Mesothelial cell of epicardium (in vitro differentiated cells): Measurements from ENCODE around the gene ZNF749. TPM values are rescaled to one million over a fixed set of nuclear protein-coding genes. Genes with fewer than 3 reads are reported as not detected.

Experiments
- DNase-seq, 2 experiments: peaks; one replicate each; pipeline ENCODE4 v3.0.0; 2021; ENCODE audit warnings: low spot score in 2 of 2; ENCODE audit not compliant: unreplicated experiment in 2 of 2
- H3K27ac Mint-ChIP-seq: 2 replicates; pipeline ENCODE4 v1.8.0; 2021; ENCODE audit warnings: mixed read lengths
- H3K27me3 Mint-ChIP-seq: 2 replicates; pipeline ENCODE4 v1.8.0; 2021; ENCODE audit warnings: low read depth, mixed read lengths
- H3K36me3 Mint-ChIP-seq: 2 replicates; pipeline ENCODE4 v1.8.0; 2021; ENCODE audit warnings: mixed read lengths
- H3K4me1 Mint-ChIP-seq: 2 replicates; pipeline ENCODE4 v1.8.0; 2021; ENCODE audit warnings: mixed read lengths
- H3K4me3 Mint-ChIP-seq: 2 replicates; pipeline ENCODE4 v1.8.0; 2021; ENCODE audit warnings: mild to moderate bottlenecking, moderate library complexity, mixed read lengths
- H3K9me3 Mint-ChIP-seq: 2 replicates; pipeline ENCODE4 v1.8.0; 2021; ENCODE audit warnings: mixed read lengths
- total RNA-seq: library from RNA; stranded (reverse); gene quantifications from 3 replicates; pipeline ENCODE4 v1.2.1, GENCODE V29; 2021
- TF ChIP-seq, protein P1 (sequence below): fragments of 200-600 bp; sonication (generic); IDR thresholded peaks from one replicate; pipeline ENCODE4 v1.5.0; 2021; ENCODE audit warnings: antibody characterized with exemption; ENCODE audit not compliant: unreplicated experiment

Gene ZNF749
- total RNA-seq, 1 donor from 2014 or later: 23.7 TPM

DNA sequence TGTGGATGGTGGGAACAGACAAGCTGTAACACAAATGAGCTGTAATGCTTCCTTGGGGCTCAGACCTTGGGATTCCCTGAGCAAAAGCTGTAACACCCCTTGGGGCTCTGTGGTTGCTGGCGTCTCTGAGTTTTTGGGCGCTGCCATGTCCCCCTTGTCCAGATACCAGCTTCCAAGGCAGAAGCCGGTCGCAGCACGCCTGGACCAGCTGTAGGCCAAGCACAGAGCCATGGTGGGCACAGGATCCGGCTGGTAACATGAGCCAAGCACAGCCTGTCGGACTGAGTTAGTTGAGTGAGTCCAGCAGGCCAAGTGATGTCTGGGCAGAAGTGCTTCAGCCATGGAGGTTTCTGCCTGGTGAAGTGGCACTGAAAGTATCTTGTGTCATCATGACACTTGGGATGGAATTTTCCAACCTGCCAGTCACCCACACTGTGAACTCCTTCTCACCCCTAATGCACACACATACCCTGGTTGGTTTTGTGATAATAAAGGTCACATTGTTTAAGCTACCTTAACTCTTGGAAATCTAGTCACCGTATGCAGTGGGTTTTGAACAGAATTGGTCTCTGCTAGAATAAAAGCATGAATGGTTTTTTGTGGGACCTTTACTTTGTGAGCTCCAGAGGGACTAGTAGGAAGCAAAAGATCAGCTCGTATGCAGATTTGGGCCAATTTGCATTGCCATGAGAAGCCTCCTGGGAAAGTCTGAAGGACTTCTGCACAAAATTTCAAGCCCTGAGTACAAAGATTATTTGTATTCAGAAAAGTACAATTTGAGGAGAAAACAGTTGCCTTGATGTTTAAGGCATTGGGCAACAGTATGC is 31.2 kb upstream of the ZNF749 start:
- H3K4me3 Mint-ChIP-seq: no peak overlapping the region
- H3K4me1 Mint-ChIP-seq: no peaks in the 10 kb centered on the region
- no peaks in the 10 kb centered on the region for H3K27me3 Mint-ChIP-seq
- peaks cover 29% of the 10 kb centered on the region for H3K9me3 Mint-ChIP-seq
- peaks cover 34% of the 10 kb centered on the region for H3K36me3 Mint-ChIP-seq
- TF ChIP-seq, protein P1, sequence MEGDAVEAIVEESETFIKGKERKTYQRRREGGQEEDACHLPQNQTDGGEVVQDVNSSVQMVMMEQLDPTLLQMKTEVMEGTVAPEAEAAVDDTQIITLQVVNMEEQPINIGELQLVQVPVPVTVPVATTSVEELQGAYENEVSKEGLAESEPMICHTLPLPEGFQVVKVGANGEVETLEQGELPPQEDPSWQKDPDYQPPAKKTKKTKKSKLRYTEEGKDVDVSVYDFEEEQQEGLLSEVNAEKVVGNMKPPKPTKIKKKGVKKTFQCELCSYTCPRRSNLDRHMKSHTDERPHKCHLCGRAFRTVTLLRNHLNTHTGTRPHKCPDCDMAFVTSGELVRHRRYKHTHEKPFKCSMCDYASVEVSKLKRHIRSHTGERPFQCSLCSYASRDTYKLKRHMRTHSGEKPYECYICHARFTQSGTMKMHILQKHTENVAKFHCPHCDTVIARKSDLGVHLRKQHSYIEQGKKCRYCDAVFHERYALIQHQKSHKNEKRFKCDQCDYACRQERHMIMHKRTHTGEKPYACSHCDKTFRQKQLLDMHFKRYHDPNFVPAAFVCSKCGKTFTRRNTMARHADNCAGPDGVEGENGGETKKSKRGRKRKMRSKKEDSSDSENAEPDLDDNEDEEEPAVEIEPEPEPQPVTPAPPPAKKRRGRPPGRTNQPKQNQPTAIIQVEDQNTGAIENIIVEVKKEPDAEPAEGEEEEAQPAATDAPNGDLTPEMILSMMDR: no peak
- no peak overlapping the region for H3K27ac Mint-ChIP-seq
- DNase-seq: no peak

GRCh38 chr19:57406516-57407123 is 28.5 kb upstream of the ZNF749 start:
- DNase-seq: peak; percentile 41 to 70
- Mint-ChIP-seq H3K4me3 (no peak overlapping the region), H3K36me3 (peaks cover 13% of the 10 kb centered on the region), H3K27me3 (no peaks in the 10 kb centered on the region), H3K9me3 (peaks cover 12% of the 10 kb centered on the region), H3K4me1 (peaks cover 12% of the 10 kb centered on the region), H3K27ac (peak overlapping the region; percentile 67)
- TF ChIP-seq, protein P1: peak; percentile 32

DNA sequence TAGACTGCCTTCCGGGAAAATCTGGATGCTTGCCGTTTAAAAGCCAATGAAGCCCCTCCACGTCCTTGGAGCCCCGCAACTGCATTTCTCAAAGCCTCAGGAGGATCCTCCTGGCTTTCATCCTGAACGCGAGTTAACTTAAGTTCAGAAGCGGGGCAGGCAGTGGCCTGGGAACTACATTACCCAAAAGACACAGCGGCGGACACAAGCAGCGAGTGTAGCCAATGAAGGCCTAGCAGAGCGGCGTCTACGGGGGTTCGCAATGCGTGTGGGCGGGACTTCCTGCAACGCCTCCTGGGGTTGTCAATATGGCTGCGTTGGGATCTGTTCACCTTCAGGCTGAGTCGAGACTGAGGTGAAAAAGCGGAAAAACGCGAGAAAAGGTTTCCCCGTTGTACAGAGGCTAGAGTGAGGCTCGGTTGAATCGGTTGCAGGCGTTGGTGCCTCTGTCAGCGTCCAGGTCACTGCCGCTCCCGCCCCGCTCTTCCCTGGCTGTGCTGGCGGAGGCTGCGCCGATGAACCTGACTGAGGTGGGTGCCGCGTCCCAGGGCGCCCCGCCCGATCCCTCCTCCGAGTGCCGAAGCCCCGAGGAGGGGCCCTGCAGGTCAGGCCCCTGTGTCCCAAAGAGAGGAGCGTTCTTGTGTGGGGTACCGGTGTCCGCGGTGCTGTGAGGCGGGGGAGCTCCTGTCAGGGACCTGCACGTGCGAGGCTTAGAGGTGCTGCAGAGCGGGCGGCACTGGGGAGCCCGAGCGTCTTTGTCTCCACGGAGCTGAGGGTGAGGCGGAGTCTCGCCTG is 24.1 kb upstream of the ZNF749 start, which contains the start of gene ZNF17:
ZNF17 (plus strand) TSS at position 285 of the 795 bp plus-strand sequence. CDS start 2,455 bp downstream, outside the sequence.
- TF ChIP-seq, protein P1: no peak
- Mint-ChIP-seq H3K36me3 (peaks cover 15% of the 10 kb centered on the region), H3K27me3 (no peaks in the 10 kb centered on the region), H3K9me3 (no peaks in the 10 kb centered on the region), H3K27ac (peak within 1 kb of the TSS; percentile 89), H3K4me1 (peaks cover 19% of the 10 kb centered on the region), H3K4me3 (peak within 1 kb of the TSS; percentile 94)
- DNase-seq: peak; percentile 84 to 86

GRCh38 chr19:57419439-57419838 is 15.7 kb upstream of the ZNF749 start:
- no peak for DNase-seq
- Mint-ChIP-seq H3K4me3 (no peak overlapping the region), H3K27ac (no peak overlapping the region), H3K9me3 (peaks cover 15% of the 10 kb centered on the region), H3K36me3 (peaks cover 60% of the 10 kb centered on the region), H3K27me3 (no peaks in the 10 kb centered on the region), H3K4me1 (no peaks in the 10 kb centered on the region)
- TF ChIP-seq, protein P1: no peak

DNA sequence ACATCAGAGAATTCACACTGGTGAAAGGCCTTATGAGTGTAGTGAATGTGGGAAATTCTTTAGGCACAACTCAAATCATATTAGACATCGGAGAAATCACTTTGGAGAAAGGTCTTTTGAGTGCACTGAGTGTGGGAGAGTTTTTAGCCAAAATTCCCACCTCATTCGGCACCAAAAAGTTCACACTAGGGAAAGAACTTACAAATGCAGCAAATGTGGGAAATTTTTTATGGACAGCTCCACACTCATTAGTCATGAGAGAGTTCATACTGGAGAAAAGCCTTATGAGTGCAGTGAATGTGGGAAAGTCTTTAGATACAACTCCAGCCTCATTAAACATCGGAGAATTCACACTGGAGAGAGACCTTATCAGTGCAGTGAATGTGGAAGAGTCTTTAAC is 14.1 kb upstream of the ZNF749 start:
- no peak for DNase-seq
- no peak overlapping the region for H3K27ac Mint-ChIP-seq
- H3K4me3 Mint-ChIP-seq: no peak overlapping the region
- H3K4me1 Mint-ChIP-seq: no peaks in the 10 kb centered on the region
- TF ChIP-seq, protein P1: no peak
- no peaks in the 10 kb centered on the region for H3K27me3 Mint-ChIP-seq
- H3K9me3 Mint-ChIP-seq: peaks cover 15% of the 10 kb centered on the region
- H3K36me3 Mint-ChIP-seq: peaks cover 50% of the 10 kb centered on the region
